GM23248 (cell line): ENCODE measurements around the gene LCN12. TPM values are rescaled to one million over a fixed set of nuclear protein-coding genes. Genes with fewer than 3 reads are reported as not detected.

Source experiments
- DNase-seq: peaks from one replicate; pipeline ENCODE4 v3.0.0-alpha.2; 2015
- H2AFZ ChIP-seq: fragments of 200-600 bp; sonication (generic); 2 replicates; pipeline ENCODE4 v1.6.1; 2016; ENCODE audit warnings: antibody characterized with exemption
- H3F3A ChIP-seq: fragments of 200-600 bp; sonication (generic); 2 replicates; pipeline ENCODE4 v1.6.1; 2016; ENCODE audit warnings: mild to moderate bottlenecking, antibody characterized with exemption, mixed run types; ENCODE audit not compliant: insufficient read depth
- H3K27ac ChIP-seq: fragments of 200-600 bp; sonication (generic); 2 replicates; pipeline ENCODE4 v1.5.1; 2016; ENCODE audit warnings: mild to moderate bottlenecking
- H3K27me3 ChIP-seq: fragments of 200-600 bp; sonication (generic); replicated peaks from 2 replicates; pipeline ENCODE4 v1.6.1; 2016; ENCODE audit warnings: mild to moderate bottlenecking; ENCODE audit not compliant: insufficient read depth
- H3K36me3 ChIP-seq: fragments of 200-600 bp; sonication (generic); 2 replicates; pipeline ENCODE4 v1.6.1; 2016; ENCODE audit warnings: low read depth, mild to moderate bottlenecking
- H3K4me1 ChIP-seq: fragments of 200-600 bp; sonication (generic); 2 replicates; pipeline ENCODE4 v1.6.1; 2016; ENCODE audit warnings: mild to moderate bottlenecking; ENCODE audit not compliant: insufficient read depth
- H3K4me2 ChIP-seq: fragments of 200-600 bp; sonication (generic); one replicate; pipeline ENCODE4 v1.6.1; 2016; ENCODE audit warnings: mild to moderate bottlenecking; ENCODE audit not compliant: unreplicated experiment
- H3K4me3 ChIP-seq: fragments of 200-600 bp; sonication (generic); 2 replicates; pipeline ENCODE4 v1.5.1; 2016; ENCODE audit warnings: mild to moderate bottlenecking
- H3K79me2 ChIP-seq: fragments of 200-600 bp; sonication (generic); 2 replicates; pipeline ENCODE4 v1.6.1; 2016; ENCODE audit warnings: mild to moderate bottlenecking; ENCODE audit not compliant: insufficient read depth
- H3K9ac ChIP-seq: fragments of 200-600 bp; sonication (generic); 2 replicates; pipeline ENCODE4 v1.6.1; 2016; ENCODE audit warnings: mild to moderate bottlenecking
- H3K9me2 ChIP-seq: fragments of 200-600 bp; sonication (generic); 2 replicates; pipeline ENCODE4 v1.6.1; 2016; ENCODE audit warnings: mixed run types, mild to moderate bottlenecking, moderate library complexity; ENCODE audit not compliant: insufficient read depth
- H3K9me3 ChIP-seq: fragments of 200-600 bp; sonication (generic); one replicate; pipeline ENCODE4 v1.6.1; 2017; ENCODE audit warnings: low read depth
- H4K20me1 ChIP-seq: fragments of 200-600 bp; sonication (generic); 2 replicates; pipeline ENCODE4 v1.6.0; 2016; ENCODE audit not compliant: insufficient read depth
- EZH2 ChIP-seq: fragments of 200-600 bp; sonication (generic); IDR thresholded peaks from 2 replicates; pipeline ENCODE4 v1.6.1; 2018; ENCODE audit warnings: antibody characterized with exemption, mild to moderate bottlenecking; ENCODE audit not compliant: insufficient read depth, poor library complexity, severe bottlenecking
- EZH2phosphoT487 ChIP-seq: fragments of 200-600 bp; sonication (generic); IDR thresholded peaks from 2 replicates; pipeline ENCODE4 v1.6.1; 2018; ENCODE audit warnings: antibody characterized with exemption, moderate library complexity, mild to moderate bottlenecking, low read depth; ENCODE audit not compliant: insufficient read depth
- WGBS, 2 experiments: methylation state at CpG; one replicate each; pipeline ENCODE4 v1.1.6; 2015 to 2017; ENCODE audit warnings: low lambda C conversion rate in 2 of 2, low coverage in 1 of 2; ENCODE audit errors: missing lambda C conversion rate in 2 of 2; 5-methylcytosine and 5-hydroxymethylcytosine counted together
- in situ Hi-C: fragments of 300-500 bp; cut with MboI; formaldehyde crosslinking; loops from 2 replicates; pipeline ENCODE4 v1.15.0; 2020
- polyA plus RNA-seq: library from polyadenylated mRNA; unstranded; fragments of >200 nt; fragmentation: Nextera tagmentation; extraction: Ambion mirVana; gene quantifications from 2 replicates; pipeline ENCODE4 v1.2.1, GENCODE V29; 2016
- total RNA-seq: library from RNA; depleted of rRNA; stranded (reverse); fragments of >200 nt; shearing (Covaris generic); gene quantifications from 2 replicates; pipeline ENCODE4 v1.2.3, GENCODE V29; 2014

LCN12 gene
- total and polyA plus RNA-seq, 2 experiments from 2014 or later, result not detected

DNA sequence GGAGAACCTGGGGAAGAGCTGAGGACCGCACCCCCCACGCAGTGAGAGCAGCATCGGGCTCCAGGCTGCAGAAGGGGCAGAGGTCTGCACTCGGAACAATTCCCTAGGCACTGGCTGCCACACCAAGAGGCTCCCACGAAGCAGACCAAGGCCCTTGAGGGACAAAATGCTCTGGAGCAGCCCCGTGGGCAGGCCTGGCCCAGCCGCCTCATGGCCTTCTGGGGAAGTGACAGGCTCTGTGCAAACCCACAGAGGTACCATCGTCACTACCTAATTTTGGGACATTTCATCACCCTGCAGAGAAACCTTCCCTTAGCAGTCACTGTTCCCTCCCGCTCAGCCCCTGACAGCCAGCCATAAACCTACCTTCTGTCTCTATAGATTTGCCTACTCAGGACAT, 23.5 kb upstream of the LCN12 start:
- H4K20me1 ChIP-seq, result no peaks in the 10 kb centered on the region
- in situ Hi-C loops, result no loop called here
- no peaks in the 10 kb centered on the region for H3K9me2 ChIP-seq
- no peaks in the 10 kb centered on the region for H3K27me3 ChIP-seq
- H3K4me3 ChIP-seq, result no peak overlapping the region
- H3K9me3 ChIP-seq, result no peaks in the 10 kb centered on the region
- H3K79me2 ChIP-seq, result no peaks in the 10 kb centered on the region
- no peaks in the 10 kb centered on the region for H3K4me1 ChIP-seq
- H3K4me2 ChIP-seq, result no peak overlapping the region
- H3K9ac ChIP-seq, result no peak overlapping the region
- no peaks in the 10 kb centered on the region for H3K36me3 ChIP-seq
- no peak overlapping the region for H2AFZ ChIP-seq
- no peak overlapping the region for H3K27ac ChIP-seq
- TF ChIP-seq EZH2, result no peak
- no peak for TF ChIP-seq EZH2phosphoT487
- H3F3A ChIP-seq, result no peaks in the 10 kb centered on the region
- DNase-seq, result no peak
- WGBS, 2 experiments, result 73 to 75% methylated on average over 9 of the region's 9 CpGs

DNA sequence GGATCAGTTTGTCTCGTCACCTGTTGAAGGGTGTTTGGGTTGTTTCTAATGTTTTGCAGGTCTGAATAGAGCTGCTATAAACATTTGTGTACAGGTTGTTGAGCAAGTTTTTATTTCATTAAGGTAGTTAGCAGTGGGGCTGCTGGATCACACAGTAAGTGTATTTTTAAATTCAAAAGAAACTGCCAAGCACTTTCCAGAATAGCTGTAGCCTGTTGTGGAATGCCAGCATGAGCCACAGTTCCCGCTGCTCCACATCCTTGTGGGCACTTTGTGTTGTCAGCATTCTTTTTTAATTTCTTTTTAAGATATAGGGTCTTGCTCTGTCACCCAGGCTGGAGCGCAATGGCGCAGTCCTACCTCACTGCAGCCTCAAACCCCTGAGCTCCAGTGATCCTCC, 22.1 kb upstream of the LCN12 start:
- 85 to 89% methylated on average over 4 of the region's 4 CpGs for WGBS, 2 experiments
- Histone ChIP-seq H3K4me1 (no peaks in the 10 kb centered on the region), H3K4me3 (no peak overlapping the region), H4K20me1 (no peaks in the 10 kb centered on the region), H3K9me3 (no peaks in the 10 kb centered on the region), H2AFZ (no peak overlapping the region), H3K4me2 (no peak overlapping the region), H3F3A (no peaks in the 10 kb centered on the region), H3K27me3 (no peaks in the 10 kb centered on the region), H3K9me2 (no peaks in the 10 kb centered on the region), H3K36me3 (no peaks in the 10 kb centered on the region), H3K79me2 (no peaks in the 10 kb centered on the region), H3K27ac (no peak overlapping the region), H3K9ac (no peak overlapping the region)
- in situ Hi-C loops, result no loop called here
- TF ChIP-seq EZH2 (no peak), EZH2phosphoT487 (no peak)
- no peak for DNase-seq

DNA sequence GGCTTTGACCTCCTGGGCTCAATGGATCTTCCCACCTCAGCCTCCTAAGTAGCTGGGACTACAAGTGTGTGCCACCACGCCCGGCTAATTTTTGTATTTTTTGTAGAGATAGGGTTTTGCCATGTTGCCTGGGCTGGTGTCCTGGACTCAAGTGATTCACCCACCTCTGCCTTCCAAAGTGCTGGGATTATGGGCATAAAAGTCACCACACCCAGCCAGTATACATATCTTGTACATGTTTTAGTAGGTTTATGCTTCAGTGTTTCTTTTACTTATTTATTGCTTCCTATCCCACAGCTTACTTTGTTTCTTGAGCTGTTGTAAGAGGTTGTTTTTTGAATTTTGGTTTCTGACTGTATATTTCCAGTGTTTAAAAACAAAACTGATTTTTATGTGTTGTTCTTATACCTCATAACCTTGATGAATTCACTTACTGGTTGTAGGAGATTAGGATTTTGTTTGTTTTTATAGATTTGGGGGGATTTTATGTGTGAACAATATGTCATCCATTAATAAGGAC, 20.4 kb upstream of the LCN12 start:
- Histone ChIP-seq H3K9me3 (no peaks in the 10 kb centered on the region), H2AFZ (no peak overlapping the region), H3K36me3 (no peaks in the 10 kb centered on the region), H3K27ac (no peak overlapping the region), H3K79me2 (no peaks in the 10 kb centered on the region), H3K4me2 (no peak overlapping the region), H3K4me1 (no peaks in the 10 kb centered on the region), H3F3A (0 out of 2 replicates have a peak, but pooled peaks cover 3% of the 10 kb centered on the region), H3K4me3 (no peak overlapping the region), H3K9me2 (no peaks in the 10 kb centered on the region), H3K27me3 (no peaks in the 10 kb centered on the region), H4K20me1 (no peaks in the 10 kb centered on the region), H3K9ac (no peak overlapping the region)
- no peak for DNase-seq
- in situ Hi-C loops, result no loop called here
- TF ChIP-seq EZH2phosphoT487 (no peak), EZH2 (no peak)
- 96 to 100% methylated on average over 2 of the region's 2 CpGs for WGBS, 2 experiments

DNA sequence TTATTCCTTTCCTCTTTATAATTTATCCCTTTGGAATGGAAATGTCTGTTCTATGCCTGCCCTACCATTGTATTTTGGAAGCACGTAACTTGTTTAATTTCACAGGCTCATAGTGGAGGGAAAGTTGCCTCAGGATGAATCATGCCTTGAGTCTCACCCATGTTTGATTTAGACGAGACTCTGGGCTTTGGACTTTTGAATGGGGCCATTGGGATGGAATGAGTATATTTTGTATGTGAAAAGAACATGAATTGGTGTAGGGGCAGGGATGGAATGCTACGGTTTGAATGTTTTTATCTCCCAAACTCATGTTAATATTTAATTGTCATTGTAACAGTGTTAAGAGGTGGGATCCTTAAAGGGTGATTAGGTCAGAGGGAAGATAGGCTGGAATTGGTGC, 17.8 kb upstream of the LCN12 start:
- H3K79me2 ChIP-seq, result no peaks in the 10 kb centered on the region
- no peaks in the 10 kb centered on the region for H3K9me2 ChIP-seq
- no peak for DNase-seq
- no peaks in the 10 kb centered on the region for H3K4me1 ChIP-seq
- H3K27ac ChIP-seq, result no peak overlapping the region
- no peak overlapping the region for H2AFZ ChIP-seq
- 96 to 97% methylated on average over 3 of the region's 3 CpGs for WGBS, 2 experiments
- H3K4me3 ChIP-seq, result no peak overlapping the region
- peaks cover 16% of the 10 kb centered on the region; the same call in 1 of the 2 replicates for H3F3A ChIP-seq
- H3K4me2 ChIP-seq, result no peak overlapping the region
- no peaks in the 10 kb centered on the region for H3K27me3 ChIP-seq
- H3K9ac ChIP-seq, result no peak overlapping the region
- H4K20me1 ChIP-seq, result no peaks in the 10 kb centered on the region
- no peaks in the 10 kb centered on the region for H3K9me3 ChIP-seq
- in situ Hi-C loops, result no loop called here
- TF ChIP-seq EZH2 (no peak), EZH2phosphoT487 (no peak)
- H3K36me3 ChIP-seq, result no peaks in the 10 kb centered on the region

DNA sequence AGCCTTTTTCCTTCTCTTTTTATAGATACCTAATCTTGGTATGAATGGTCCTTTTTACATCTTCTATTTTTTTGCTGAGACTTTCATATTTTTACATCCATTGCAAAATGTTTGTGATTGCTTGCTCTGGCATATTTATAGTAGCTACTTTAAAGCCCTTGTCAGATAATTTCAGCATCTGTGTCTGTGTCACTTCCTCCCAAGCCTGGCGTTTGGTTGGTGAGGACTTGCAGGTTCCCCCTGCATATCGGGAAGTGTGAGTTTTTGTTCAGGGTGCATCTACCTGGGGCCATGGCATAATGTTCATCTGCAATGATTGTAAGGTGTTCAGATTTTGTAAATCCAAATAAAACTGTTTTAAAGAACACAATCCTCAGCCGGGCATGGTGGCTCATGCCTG, 16.4 kb upstream of the LCN12 start:
- Histone ChIP-seq H4K20me1 (no peaks in the 10 kb centered on the region), H2AFZ (no peak overlapping the region), H3K9ac (no peak overlapping the region), H3K27me3 (no peaks in the 10 kb centered on the region), H3K4me3 (no peak overlapping the region), H3K4me2 (no peak overlapping the region), H3K36me3 (peaks cover 3% of the 10 kb centered on the region; the same call in 1 of the 2 replicates), H3K79me2 (no peaks in the 10 kb centered on the region; the same call in 1 of the 2 replicates), H3K9me2 (no peaks in the 10 kb centered on the region), H3K4me1 (no peaks in the 10 kb centered on the region), H3K9me3 (no peaks in the 10 kb centered on the region), H3F3A (peaks cover 16% of the 10 kb centered on the region; the same call in 1 of the 2 replicates), H3K27ac (no peak overlapping the region)
- no peak for DNase-seq
- in situ Hi-C loops, result no loop called here
- 71 to 72% methylated on average over 3 of the region's 3 CpGs for WGBS, 2 experiments
- TF ChIP-seq EZH2phosphoT487 (no peak), EZH2 (no peak)
